ENCODE measurements around the gene GPC3.
A peak's percentile ranks its signal among the peaks of the same experiment; 100 is the strongest.
"Not testable (repeated sequence)": the region's sequence is repeated elsewhere in the genome, so short reads cannot be mapped to it uniquely, and the experiment has no call there.

Gene GPC3

DNA sequence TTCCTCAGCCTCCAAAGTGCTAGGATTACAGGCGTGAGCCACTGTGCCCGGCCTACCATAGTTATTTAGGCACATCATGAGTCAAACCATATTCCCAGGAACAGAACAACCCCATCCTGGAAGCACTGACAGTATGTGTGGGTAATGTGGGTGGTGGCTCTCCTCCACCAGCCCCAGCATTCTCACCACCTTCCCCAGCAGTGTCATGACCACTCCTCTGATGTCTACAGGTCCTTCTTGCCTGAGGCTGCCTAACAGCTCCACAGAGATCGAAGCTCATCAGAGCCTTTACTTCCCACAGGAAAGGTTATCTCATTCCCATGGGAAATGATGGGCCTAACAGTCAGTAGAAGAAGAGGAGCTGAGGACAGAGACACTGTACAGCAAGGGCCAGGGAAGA is 440.6 kb downstream of the GPC3 start:
- DNase-seq: no peak

DNA sequence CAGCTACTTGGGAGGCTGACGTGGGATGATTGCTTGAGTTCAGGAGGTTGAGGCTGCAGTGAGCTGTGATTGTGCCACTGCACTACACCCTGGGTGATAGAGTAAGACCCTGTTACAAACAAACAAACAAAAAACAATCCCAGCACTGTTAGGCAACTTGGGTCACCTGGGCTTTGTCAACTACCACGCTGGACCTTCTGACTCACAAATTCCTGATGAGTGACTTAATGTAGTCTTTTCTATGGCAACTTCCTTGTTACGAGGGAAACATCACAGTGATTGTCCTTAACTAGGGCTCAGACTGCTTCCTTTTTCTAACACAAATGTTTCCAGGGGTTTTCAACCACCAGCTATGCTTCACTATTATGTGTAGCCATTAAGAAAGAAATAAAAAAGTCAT is 441.3 kb downstream of the GPC3 start:
- DNase-seq: peak; percentile 56

DNA sequence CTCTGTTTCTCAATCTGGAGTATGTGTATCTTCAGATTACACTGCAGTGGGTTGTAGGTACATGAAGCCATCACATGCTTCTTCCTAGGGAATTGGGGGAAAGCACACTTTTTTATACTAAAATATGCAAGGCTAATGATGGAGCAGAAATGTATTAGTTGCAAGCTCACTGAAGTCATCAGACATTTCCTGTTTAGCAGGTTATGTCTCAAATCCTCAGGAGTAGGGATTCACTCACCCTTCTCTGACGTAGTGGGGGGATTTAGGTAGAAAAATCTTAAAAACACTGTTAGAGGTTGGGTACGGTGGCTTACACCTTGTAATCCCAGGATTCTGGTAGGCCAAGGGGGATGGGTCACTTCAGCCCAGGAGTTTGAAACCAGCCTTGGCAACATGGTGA is 441.7 kb downstream of the GPC3 start:
- DNase-seq: no peak

DNA sequence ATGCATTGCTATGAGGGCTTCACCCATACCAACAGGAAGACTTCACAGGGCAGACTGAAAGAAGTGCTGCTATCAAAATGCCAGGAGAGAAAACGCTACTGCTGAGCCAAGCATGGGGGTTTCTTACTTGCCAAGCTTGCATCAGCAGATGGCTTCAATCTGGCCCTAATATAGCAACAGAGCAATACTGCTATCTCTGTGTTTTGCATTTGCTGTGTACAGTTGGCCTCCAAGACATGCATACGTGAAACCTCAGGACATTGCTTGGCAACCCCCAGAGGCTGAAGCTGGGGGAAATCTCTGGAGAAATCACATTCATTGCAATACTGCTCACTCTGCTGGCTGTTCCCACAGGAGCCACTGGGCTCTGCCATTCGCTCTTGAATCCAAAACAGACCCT is 442.9 kb downstream of the GPC3 start:
- DNase-seq: peak; percentile 54

DNA sequence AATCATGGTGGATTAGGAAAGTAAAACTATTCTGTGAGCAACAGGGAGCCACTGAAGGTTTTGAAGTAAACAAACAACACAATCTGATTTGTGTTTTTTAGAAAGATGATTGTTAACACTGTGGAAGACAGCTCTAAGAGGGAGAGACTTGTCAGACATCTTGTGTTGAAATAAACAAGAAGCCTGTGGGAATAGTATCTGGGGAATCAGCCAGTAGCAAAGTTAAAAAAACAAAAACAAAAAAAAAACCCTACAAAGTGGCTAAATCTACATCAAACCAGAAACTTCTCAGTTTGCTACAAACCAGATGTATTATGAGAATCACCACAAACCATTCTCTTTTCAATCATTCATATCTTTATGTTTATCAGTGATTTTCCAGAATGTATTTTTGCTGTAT is 444.4 kb downstream of the GPC3 start:
- no peak for DNase-seq

DNA sequence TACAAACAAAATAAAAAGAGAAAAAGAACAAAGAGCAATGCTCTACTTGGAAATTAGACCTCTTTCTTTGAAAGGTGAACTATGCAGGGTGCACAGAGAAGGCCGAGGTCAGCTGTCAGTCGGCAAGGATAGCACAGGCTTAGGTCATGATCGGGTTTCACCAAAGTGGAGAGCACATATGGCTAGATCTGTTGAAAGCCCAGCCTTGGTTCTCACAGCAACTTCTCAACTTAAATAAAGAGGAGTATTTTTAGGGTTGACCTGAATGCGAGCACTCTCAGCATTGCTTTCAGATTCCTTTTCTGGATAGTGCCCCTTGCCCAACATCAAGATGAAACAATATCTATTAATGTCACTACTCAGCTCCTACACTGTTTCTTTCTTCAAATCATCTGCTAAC is 447.2 kb downstream of the GPC3 start:
- DNase-seq: no peak

DNA sequence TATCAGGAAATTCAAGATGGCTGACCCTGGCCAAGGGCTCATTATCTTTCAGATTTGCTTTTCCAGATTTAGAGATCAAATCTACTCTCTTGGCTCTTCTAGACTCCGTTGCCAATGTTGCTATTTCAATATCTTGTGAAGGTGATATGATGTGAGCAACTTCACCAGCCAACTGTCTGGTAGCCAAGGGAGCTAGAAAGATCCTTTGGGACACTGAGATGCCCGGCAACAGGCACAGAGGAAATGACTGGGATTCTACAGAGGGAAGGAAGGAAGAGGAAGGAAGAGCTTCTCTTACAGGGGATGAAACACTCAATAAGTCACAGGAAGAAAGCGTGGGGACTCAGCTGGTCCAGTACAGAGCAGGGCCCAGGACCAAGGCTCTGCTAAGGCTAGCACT is 448.3 kb downstream of the GPC3 start:
- no peak for DNase-seq

DNA sequence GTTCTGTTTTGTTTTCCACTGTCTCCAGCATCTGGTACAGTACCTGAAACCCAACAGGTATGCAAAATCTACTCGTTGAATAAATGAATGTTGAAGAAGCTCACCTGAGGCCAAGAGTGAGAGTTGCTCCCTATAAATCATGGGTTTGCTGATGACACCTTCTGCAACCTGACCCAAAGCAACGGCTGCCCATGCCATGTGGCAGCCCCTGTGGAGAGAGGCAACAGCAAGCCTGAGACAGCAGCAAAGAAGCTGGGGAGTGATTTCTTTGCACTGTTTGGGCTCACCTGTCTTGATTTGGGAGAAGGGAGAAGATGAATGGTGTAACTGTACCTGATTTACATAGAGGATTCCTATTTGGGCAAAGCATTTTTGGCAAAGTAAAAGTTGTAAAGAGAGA is 450.3 kb downstream of the GPC3 start:
- no peak for DNase-seq

DNA sequence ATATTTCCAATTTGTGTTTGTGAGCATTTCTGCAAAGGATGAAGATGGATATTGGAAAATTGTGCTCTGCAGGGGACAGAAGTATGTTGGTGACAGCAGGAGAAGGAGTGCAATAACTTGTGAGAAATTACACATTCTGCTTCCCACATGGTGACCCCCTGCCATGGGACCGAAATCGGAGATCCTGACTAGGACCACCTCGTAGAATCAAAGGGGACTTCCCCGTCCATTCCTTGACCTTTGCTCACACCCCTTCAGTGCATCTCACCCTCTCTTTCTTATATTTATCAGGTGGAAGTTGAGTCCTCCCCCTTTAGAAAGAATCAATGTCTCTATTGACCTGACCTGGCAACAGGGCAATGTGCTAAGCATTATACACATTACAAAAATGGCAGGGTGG is 451.2 kb downstream of the GPC3 start:
- DNase-seq: no peak

DNA sequence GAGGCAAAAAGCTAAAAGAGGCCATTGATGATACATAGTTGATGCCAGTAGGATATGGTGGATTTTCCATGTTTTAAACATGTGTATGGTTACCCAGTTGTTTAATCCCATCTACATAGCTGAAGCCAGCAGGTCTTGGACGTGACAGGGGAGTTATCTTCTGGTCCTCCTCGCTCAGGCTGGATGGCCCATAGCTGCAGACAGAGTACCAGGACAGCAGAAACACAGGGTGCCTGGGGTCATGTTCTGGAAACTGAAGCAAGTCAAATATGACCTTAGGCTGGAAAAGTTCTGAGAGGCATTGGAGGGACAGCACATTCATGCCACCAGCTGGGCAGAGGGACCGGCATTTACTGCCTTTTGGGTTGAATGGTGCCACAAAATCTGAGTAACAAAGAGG is 452.1 kb downstream of the GPC3 start:
- no peak for DNase-seq

DNA sequence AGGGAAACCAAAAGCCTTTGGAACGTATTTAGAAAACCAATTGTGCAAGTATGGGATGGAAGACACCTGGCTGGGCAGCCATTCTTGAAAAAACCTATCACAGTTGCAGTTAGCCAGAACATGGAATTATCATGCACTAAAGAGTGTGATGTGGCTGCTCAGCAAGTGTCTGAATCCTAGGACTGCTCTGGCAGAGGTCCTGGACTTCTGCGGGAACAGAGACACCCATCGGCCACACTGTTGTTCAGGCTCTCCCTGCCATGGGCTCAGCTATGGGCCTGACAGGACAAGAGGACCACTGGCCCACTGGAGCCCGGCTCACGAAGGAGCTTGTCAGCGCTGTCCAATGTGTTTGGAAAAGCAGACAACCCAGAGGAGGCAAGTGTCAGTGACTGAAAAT is 454.4 kb downstream of the GPC3 start:
- no peak for DNase-seq

DNA sequence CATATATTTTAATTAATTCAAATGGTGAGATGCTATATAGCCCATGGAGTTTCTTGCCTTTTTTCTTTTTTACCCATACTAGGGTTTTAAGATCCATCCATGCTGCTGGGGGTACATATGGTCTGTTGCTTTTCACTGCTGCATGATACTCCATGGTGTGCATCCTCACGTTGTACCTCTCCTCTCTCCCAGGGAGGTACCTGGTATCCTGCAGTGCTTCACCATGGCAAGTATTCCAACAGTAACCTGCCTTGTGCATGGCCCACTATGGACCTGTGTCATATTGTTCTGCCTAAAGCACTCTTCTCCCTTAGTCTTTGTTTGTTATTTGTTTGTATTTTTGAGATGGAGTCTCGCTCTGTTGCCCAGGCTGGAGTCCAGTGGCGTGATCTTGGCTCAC is 455.8 kb downstream of the GPC3 start:
- no peak for DNase-seq

DNA sequence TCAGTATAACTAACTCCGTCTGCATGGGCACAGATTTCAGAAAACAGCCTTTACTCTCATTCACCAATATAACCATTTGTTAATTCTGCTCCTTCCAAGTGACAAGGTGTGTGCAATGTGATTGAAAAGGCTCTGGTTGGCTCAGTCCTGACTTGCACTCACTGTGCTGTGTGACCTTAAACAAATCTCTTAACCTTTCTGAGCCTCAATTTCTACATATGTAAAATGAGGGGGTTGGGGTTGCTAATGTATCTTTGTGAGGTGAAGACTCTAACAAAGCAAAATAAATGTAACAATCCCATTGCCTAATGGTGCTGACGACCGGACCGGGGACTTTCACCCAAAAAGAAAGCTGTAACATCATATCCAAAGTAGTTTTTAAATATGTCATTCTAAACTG is 457.6 kb downstream of the GPC3 start:
- no peak for DNase-seq

DNA sequence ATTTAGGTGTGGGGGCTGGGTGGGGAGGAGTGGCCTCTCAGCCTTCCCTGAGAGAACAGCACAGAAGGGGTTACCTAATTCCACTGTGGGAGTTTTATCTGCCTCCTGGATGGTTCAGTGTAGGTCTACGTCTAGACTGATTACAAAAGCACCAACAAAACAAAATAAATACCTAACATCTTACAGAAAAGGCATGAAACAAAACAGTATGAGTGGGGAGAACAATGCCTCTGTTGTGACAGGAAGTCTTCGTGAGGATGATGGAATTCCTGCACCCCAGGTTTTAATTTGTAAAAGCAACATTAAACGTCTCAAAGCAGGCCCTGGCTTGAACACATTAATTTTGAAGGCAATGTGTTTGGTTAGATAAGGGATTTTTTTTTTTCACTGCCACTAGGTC is 458.0 kb downstream of the GPC3 start:
- DNase-seq: no peak

DNA sequence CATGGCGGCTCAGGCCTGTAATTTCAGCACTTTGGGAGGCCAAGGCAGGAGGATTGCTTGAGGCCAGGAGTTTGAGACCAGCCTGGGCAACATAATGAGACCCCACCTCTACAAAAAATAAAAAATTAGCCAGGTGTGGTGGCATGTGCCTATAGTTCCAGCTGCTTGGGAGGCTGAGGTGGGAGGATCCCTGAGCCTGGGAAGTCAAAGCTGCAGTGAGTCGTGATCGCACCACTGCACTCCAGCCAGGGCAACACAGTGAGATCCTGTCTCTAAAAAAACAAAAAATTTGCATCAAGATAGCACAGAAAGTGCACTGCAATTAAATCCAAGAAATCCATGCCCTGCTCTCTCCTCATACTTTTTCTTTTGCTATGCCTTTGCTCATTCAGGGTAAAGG is 458.6 kb downstream of the GPC3 start:
- not testable (repeated sequence) for DNase-seq

DNA sequence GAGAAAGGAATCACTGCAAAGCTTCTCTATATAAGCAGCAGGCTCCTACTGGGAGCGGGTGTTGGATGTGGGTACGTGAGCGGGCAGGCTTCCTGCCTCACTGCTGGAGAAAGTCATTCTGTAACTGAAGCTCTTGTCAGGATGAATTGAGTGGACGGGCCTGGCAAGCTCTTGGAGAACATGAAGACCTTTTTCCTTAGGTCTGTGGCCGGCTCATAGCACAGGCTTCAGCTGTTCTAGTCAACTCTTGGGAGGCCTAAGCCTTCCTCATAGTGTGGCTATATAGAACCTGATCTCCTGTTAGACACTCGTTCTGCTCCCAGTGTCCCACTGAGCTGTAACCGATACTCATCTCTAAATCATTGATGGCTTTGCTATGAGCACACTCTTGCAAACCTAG is 461.9 kb downstream of the GPC3 start:
- no peak for DNase-seq

DNA sequence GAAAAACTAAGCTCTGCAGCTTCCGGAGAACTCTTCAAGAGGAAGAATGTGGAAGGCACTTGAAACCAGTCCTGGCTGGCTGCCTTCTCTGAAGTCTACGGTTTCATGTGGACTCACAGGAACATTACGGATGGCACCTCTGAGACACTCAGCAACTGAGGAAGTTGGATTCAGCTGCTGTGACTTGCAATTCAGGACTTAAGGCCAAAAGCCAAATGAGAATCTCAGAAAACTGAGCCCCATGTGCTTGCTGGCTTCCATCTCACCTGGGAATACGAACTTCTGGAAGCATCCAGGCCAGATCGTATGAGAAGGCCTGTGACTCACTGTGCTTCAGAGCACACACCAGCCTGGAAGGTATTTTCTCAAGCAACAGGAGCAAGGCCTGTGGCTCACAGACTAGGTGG is 462.3 kb downstream of the GPC3 start:
- peak; percentile 65 for DNase-seq

DNA sequence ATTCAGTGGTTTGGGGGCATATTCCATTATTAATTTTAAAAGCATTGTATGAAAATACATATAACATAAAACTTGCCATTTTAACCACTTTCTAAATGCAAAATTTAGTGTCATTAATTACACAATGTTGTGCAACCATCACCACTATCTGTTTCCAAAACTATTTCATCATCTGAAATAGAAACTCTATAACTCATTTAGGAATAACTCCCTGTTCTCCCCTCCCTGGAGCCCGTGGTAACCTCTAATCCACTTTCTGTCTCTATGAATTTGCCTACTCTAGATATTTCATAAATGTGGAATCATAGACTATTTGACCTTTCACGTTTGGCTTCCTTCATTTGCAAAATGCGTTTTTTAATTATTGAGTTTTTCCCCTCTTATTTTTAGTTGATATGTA is 468.7 kb downstream of the GPC3 start:
- DNase-seq: no peak

DNA sequence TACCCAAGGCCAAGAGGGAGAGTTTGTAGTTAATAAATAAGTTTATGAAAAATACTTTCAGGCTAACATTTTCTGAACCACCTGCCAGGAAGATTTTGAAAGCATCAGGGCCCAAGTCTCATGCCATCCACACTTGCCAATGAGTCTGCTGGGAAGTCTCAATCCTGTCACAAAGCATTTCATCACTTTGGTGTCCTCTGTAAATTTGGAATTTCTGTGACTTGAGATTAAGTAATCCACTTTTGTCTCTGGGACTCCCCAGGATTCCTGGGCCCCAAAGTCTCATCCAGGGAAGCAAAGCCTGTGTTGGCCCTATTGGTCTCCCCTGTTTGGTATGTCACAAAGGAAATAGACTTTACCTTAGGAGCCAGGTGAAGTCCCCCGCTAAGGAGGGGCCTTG is 470.9 kb downstream of the GPC3 start:
- no peak for DNase-seq

DNA sequence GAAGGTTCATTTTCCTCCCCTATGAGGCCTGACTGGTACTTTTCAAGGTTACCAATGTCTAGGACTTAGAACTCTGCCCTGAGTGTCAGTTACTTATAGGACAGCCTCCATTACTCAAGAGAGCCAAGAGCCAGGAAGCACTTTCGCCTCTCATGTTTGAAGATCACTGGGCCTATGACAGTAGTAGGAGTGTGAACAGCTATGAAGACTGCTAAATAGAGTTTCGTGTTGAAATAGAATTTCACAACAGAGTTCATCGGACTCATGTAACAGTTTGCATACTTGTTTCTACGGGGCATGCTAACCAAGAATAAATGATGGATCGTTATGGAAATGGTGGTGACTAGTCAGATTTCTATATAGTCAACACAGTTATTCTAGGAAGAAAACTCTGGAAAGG is 472.3 kb downstream of the GPC3 start:
- no peak for DNase-seq

DNA sequence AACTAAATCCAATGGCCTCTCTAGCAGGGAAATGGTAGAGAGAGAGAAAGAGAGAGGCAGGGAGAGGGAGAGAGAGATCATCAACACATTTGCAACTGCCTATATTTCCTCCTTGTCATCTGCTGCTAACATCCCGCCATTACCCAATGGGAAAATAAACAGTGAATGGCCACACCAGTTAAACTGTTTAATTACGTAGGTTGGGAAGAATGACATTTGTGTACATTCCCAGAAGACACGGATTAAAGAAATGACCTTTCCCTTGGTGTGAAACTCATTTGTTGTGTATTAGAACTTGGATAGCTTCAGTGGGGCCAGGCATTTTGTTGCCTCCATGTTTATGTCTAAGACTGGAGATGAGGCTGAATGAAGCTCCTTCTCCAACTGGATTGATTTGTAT is 474.4 kb downstream of the GPC3 start:
- DNase-seq: no peak

DNA sequence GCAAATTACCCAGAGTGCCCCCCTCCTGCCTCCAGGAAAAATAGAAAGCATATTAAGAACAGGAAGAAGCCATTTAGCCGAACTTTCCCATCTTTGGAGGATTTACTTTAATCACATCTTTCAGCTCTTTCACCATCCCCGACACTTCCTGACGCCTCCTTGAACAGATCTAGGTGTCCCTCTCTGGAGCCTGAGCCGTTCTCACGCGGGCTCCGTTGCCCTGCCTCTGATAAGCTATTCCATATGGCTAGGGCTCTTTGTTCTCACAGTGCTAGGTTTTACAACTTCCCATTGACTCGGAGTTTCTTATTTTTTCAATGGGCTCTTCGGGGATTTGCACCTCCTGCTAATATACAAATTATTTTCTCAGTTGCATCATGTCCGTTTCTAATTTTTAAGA is 488.0 kb downstream of the GPC3 start:
- DNase-seq: no peak

DNA sequence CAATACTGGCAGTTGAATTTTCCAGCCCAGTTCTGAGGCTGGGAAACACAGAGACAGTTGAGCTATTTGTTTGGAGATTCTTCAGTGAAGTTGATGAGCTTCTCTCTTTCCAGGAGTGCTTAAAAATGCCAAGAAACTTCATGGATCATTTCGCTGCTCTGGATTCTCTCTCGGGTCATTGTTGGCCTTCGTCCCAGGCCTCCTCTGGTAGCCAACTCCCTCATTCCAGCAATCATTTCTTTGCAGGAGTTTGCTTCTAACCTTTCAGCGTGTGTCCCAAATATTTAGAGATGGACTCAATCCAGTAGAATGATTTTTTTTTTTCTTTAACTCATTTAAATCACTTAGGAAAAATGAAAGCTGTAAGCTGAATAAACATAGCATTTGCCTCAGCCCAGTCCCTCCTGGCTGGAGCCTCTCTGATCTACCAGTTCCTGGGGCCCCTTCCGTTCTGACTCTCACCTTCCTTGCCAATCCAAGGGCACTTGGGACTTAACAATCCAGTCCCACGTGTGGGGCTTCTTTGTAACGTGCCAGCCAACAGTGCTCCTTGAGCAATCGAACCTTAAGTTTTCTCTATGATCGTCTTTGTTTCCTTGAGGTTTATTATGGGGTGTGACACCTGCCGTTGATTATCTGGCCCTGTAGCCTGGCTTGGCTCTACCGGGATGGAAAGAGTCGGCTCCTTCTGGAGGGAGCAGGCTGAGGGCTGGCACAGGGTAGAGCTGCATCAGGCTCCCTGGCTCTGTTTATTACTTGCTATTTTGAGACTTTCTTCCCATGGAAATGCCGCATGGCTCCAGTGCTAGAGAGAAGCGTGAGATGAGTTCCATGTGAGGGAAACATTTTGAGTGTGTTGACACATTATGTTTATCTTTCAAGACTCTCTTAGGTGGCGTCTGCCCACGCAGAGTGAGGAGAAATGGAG is 489.7 kb downstream of the GPC3 start:
- peak; percentile 91 for DNase-seq

DNA sequence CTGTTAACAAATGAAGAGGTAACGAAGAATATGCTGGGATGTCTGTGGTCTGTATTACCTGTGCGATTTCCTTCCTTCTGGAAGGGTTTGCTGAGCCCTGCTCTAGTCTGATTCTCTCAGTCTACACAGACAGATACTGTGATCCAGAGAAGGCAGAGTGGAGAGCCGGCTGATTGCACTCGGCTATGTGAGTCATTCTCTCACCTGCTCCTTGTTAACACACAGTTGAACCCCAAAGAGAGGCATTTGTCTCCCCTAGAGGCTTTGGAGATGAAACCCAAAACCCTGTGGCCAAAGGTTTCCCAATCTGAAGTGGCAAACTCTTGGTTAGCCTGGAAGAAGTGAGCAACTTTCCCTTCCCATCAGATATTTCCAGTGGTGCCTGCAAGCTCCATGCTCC is 492.0 kb downstream of the GPC3 start:
- peak; percentile 31 for DNase-seq

DNA sequence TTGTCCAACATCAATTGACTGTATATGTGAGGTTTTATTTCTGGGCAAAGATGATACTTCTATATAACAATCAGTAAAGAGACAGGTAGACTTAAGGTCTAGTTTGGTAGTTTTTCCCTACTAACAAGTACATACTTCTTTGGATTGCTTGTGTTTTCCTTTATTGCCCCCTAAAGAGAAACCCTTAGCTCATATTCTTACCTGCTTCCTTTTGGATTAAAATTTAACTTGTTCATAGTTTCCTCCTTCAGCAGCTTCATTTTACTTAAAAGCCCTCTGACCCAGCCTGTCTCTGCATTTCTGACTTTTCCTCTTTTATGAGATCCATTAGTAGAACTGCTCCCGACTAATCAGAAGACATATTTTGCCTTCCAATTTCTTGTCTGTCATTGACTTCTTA is 494.4 kb downstream of the GPC3 start:
- DNase-seq: no peak
